Right atrium auricular region (tissue), 2 donors: ENCODE data around the gene MFSD11. TPM values are rescaled to one million over a fixed set of nuclear protein-coding genes. Genes with fewer than 3 reads are reported as not detected.
A peak's percentile ranks its signal among the peaks of the same experiment; 100 is the strongest.
"Not testable (repeated sequence)": the region's sequence is repeated elsewhere in the genome, so short reads cannot be mapped to it uniquely, and the experiment has no call there.

ENCODE experiments used
- DNase-seq: peaks from one replicate; pipeline ENCODE4 v3.0.0-alpha.2; 2019; ENCODE audit warnings: low spot score
- H3K27ac ChIP-seq, 2 donors: fragments of 200-600 bp; sonication (generic); 1 replicate in 1 of 2; 2 replicates in 1 of 2; pipeline ENCODE4 v1.5.1; 2016 to 2019
- H3K27me3 ChIP-seq, 2 donors: fragments of 200-600 bp; sonication (generic); one replicate each; pipeline versions ENCODE4 v1.5.1 to v1.6.0; 2017 to 2019
- H3K36me3 ChIP-seq: fragments of 200-600 bp; sonication (generic); one replicate; pipeline ENCODE4 v1.5.1; 2016
- H3K4me1 ChIP-seq, 2 donors: fragments of 200-600 bp; sonication (generic); one replicate each; pipeline versions ENCODE4 v1.5.1 to v1.6.0; 2017 to 2019
- H3K4me3 ChIP-seq, 2 donors: fragments of 200-600 bp; sonication (generic); 1 replicate in 1 of 2; 2 replicates in 1 of 2; pipeline ENCODE4 v1.5.1; 2017 to 2019; ENCODE audit warnings: mild to moderate bottlenecking in 1 of 2, moderate library complexity in 1 of 2
- H3K9me3 ChIP-seq, 2 donors: fragments of 200-600 bp; sonication (generic); one replicate each; pipeline ENCODE4 v1.5.1; 2019
- CTCF ChIP-seq, 2 donors: fragments of 200-600 bp; sonication (generic); IDR thresholded peaks; one replicate each; pipeline ENCODE4 v1.5.1; 2019; ENCODE audit warnings: antibody characterized with exemption in 2 of 2
- total RNA-seq, 2 donors: library from RNA; depleted of rRNA; stranded (reverse); fragments of >200 nt; gene quantifications; one replicate each; pipeline ENCODE4 v1.1.0, GENCODE V29; 2016

Gene MFSD11
- total RNA-seq, 2 donors from 2014 or later: 24.8 to 29.3 TPM

GRCh38 chr17:76772842-76773525, 35.1 kb downstream of the MFSD11 start:
- DNase-seq: peak; percentile 62
- no peak for TF ChIP-seq CTCF (IDR thresholded peaks at IDR 0.05)
- H3K36me3 ChIP-seq: peaks cover 62% of the 10 kb centered on the region
- H3K27me3 ChIP-seq: no peaks in the 10 kb centered on the region
- no peaks in the 10 kb centered on the region for H3K9me3 ChIP-seq
- H3K4me3 ChIP-seq: no peak overlapping the region
- H3K4me1 ChIP-seq: peaks cover 0 to 12% of the 10 kb centered on the region in 2 donors
- H3K27ac ChIP-seq: peak overlapping the region; percentile 14 to 60

GRCh38 chr17:76775021-76775600, 37.2 kb downstream of the MFSD11 start:
- H3K27me3 ChIP-seq: no peaks in the 10 kb centered on the region
- no peak for DNase-seq
- TF ChIP-seq CTCF (IDR thresholded peaks at IDR 0.05): no peak
- H3K4me1 ChIP-seq: peaks cover 0 to 12% of the 10 kb centered on the region in 2 donors
- H3K27ac ChIP-seq: peak overlapping the region; percentile 22 to 36
- H3K9me3 ChIP-seq: no peaks in the 10 kb centered on the region
- peaks cover 67% of the 10 kb centered on the region for H3K36me3 ChIP-seq
- no peak overlapping the region for H3K4me3 ChIP-seq

DNA sequence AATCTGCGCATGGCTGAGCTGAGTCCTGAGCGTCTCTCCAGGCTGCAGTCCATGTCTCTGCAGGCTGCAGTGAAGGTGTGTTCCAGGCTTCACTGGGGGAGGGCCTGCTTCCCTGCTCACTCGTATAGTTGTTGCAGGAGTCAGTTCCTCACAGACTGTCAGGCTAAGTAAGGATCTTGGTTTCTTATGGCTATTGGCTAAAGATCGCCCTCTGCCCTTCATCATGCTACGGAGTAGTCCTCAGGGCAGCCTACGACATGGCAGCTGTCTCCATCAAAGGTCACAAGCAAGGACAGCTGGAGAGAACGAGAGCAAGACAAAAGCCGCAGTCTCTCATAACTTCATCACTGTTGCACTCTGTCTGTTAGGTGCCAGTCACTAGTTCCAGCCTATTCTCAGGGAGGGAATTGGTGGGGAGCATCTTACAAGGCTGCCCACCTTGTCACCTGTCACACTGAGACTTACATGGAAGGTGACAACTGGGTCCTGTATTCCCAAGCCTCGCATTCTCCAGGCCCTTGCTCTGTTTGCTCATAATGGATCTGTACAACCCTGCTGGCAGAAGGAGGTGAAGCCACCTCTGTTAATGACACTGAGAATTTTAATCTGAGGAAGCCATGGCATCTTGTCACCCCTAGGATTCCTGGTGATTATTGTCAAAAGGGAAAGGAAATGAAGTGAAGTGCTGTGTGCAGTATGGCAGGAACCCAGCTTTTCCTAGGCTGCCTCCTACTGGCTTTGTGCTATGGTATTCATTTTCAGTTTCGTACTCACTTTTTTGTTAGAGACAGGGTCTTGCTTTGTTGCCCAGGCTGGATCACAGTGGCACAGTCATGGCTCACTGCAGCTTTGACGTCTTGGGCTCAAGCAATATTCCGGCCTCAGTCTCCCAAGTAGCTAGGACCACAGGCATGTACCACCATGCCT, 43.4 kb downstream of the MFSD11 start:
- Histone ChIP-seq H3K36me3 (peaks cover 44% of the 10 kb centered on the region), H3K4me1 (no peaks in the 10 kb centered on the region), H3K27ac (no peak overlapping the region), H3K9me3 (no peaks in the 10 kb centered on the region), H3K27me3 (no peaks in the 10 kb centered on the region), H3K4me3 (no peak overlapping the region)
- no peak for TF ChIP-seq CTCF (IDR thresholded peaks at IDR 0.05)
- no peak for DNase-seq

- Histone ChIP-seq H3K27ac (no peak overlapping the region), H3K4me1 (no peaks in the 10 kb centered on the region), H3K36me3 (peaks cover 29% of the 10 kb centered on the region), H3K4me3 (no peak overlapping the region), H3K9me3 (no peaks in the 10 kb centered on the region), H3K27me3 (no peaks in the 10 kb centered on the region)
- TF ChIP-seq CTCF (IDR thresholded peaks at IDR 0.05): no peak
- DNase-seq: no peak
Measured at GRCh38 chr17:76783146-76783545, 45.2 kb downstream of the MFSD11 start.

GRCh38 chr17:76784926-76785325, 47.0 kb downstream of the MFSD11 start:
- Histone ChIP-seq H3K4me3 (no peak overlapping the region), H3K27ac (no peak overlapping the region), H3K4me1 (no peaks in the 10 kb centered on the region), H3K9me3 (no peaks in the 10 kb centered on the region), H3K36me3 (peaks cover 15% of the 10 kb centered on the region), H3K27me3 (no peaks in the 10 kb centered on the region)
- no peak for DNase-seq
- no peak for TF ChIP-seq CTCF (IDR thresholded peaks at IDR 0.05)

DNA sequence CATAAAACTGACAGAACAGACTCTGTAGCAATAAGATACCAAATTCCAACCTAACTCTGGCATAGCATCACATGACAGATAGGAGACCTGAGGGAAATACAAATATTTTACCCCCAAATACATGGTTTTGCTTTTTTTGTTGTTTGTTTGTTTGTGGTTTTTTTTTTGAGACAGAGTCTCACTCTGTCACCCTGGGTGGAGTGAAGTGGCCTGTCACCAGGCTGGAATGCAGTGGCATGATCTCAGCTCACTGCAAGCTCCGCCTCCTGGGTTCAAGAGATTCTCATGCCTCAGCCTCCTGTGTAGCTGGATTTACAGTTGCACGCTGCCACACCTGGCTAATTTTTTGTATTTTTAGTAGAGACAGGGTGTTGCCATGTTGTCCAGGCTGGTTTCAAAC, 49.9 kb downstream of the MFSD11 start:
- H3K4me1 ChIP-seq, H3K36me3 ChIP-seq, H3K27me3 ChIP-seq, H3K4me3 ChIP-seq, DNase-seq, H3K27ac ChIP-seq, H3K9me3 ChIP-seq: not testable (repeated sequence)
